GM03348 (cell line): ENCODE measurements around the gene ASXL1.
"Not testable (repeated sequence)": the region's sequence is repeated elsewhere in the genome, so short reads cannot be mapped to it uniquely, and the experiment has no call there.

ENCODE experiments used
- DNase-seq: peaks from one replicate; pipeline ENCODE4 v3.0.0; 2012; ENCODE audit warnings: low spot score

ASXL1 gene

DNA sequence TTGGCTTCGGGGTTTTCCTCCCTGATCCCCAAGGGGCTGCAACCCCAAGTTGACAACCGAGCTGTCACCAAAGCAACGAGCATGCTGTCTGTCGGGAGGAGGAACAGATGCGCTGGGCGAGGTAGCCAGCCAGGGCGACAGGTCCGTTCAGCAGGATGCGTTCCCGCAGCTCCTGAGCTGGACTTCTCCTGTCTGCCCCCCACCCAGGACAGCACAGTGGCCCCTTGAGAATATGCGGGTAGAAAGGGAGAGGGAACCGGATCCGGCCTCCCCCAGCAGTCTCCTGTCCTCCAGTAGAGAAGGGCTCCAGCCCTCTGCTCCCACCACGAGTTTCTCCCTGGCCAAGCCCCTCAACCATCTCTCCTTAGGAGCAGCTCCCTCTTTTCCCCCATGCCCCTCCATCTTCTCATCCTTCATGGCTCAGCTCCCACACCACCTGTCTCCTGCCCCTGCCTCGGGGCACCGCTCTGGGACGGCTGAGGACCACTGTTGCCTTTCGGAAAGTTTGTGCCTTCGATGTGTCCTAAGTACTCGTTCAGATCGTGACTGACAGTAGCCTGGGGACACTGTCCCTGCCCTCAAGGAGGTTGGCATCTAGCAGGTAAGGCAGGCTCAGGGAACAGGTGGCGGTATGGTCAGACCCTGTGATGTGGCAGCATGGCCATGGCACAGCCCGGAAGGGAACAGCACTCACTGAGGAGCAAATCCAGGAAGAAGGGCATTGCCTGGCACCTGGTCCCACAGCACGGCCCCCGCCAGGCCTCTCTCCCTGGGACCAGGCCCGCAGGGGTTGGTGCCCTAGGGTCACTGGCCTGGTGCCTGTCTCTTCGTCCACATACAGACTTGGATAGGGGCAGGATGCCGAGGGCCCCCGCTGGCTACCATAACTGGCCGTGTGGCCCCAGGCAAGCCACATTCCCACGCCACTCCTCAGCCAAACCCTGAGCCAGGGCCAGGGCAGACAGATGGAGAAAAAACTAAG lies 96.3 kb downstream of the ASXL1 start:
- no peak for DNase-seq

DNA sequence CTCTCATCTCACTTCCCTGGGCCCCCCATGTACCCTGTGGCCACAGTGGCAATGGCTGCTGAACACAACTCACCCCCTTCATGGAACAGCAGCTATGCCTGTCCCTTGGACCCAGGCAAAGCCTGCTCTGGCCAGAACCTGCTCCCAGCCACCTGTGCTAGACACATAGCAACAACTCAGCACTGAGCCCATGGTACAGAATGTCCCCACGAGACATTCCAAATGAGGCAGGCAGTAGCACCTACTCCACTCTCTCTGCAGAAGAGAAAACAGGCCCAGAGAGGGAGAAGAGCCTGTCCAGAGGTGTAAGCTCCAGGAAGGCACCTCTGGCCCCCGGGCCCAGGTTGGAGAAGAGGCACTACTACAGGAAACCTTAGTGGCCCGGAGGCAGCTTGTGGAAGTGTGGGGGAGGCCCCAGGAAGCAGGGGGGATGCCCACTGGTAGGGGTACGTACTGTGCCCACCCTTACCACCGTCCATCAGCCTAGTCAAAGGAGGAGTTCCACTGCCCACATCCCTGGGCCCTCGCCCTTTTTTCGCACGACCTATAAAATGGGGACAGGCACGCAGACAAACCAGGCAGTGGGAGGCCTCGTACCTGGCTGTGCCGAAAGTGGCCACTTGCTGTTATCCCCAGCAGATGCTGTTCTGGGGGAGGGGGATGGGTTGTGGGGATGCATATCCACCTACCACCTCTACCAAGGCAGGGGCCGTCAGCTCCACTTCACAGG lies 97.2 kb downstream of the ASXL1 start:
- DNase-seq = no peak

DNA sequence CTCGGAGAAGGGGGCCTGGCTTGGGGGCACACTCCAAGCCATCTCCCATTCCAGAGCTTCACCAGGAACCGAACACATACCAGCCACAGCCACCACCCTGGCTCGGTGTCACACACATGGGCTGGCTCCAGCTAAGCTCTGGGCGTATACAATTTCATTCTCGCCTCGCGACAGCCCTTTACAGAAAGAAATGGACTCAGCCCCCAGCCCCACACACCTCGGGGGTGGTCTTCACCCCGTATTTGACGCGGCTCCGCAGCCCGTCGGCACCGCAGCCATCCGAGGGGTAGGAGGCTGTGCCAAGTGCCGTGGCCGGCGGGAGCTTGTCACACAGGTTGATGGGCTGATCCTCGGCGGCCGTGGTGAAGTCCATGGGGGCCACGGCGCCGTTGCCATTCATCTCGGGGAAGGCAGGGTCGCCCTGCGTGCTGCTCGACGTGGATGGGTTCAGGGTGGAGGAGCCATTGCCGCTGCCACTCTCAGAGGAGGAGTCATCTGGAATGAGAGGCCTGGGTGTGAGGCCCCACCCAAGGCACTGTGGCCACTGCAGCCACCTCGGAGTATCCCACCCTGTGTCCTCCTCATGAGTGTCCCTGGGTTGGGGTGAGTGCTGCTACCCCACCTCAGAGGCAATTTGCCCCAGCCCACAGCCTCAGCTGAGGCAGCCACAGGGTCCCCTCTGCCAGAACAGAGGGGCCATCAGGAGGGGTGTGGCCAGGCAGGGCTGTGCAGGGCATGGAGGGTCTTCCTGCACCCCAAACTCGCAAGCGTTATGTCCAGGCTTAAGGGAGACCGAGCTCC lies 98.0 kb downstream of the ASXL1 start:
- DNase-seq = no peak

DNA sequence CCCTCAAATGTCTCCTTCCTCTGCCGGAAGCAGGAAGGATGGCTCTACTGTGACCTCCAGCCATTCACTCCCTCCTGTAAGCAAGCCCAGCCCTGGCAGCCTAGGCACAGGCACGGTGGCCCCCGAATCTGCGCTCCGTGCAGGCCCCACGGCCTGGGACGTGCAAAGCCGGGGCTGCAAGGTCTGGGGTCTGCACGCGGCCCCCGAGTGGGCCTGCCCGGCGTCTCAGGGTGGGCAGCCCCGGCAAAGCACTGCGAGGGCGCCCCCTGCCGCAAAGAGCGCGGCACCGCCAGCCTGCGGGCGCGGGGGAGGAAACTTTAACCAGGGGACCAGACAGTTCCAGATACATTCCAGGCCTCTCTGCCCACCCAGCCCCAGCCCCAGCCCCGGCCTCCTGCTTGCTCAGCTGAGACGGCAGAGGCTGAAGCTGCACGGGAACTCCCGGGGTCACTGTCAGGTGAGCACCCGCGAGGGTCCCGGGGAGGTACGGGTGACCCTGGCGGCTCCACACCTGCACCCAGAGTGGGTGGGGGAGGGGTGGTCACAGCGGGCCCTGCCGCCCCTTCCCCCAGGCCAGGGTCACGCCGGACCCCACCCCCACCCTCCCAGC lies 98.8 kb downstream of the ASXL1 start:
- DNase-seq = peak; percentile 93

DNA sequence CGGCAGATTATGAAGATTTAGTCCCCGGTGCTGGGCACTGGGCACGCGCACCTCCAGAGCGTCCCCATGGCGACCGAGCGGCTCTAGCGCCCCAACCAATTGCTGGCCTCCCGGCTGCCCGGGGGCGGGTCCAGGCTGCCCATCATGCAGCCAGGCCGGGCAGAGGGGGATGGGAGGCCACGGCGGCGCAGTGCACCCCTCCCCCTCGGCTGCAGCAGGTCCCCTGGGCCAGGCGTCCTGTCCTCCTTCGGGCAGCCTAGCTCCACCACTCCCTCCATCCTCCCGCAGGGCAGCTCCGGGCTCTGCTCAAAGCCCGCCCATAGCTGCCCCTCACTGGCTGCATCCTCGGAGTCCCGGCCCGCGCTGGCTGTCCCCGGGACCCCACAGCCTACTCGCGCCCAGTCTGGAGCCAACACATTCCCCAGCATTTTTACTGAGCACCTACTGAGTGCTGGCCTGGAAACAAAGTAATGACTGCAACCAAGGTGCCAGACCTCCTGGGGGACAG lies 99.4 kb downstream of the ASXL1 start:
- DNase-seq = peak; percentile 96

DNA sequence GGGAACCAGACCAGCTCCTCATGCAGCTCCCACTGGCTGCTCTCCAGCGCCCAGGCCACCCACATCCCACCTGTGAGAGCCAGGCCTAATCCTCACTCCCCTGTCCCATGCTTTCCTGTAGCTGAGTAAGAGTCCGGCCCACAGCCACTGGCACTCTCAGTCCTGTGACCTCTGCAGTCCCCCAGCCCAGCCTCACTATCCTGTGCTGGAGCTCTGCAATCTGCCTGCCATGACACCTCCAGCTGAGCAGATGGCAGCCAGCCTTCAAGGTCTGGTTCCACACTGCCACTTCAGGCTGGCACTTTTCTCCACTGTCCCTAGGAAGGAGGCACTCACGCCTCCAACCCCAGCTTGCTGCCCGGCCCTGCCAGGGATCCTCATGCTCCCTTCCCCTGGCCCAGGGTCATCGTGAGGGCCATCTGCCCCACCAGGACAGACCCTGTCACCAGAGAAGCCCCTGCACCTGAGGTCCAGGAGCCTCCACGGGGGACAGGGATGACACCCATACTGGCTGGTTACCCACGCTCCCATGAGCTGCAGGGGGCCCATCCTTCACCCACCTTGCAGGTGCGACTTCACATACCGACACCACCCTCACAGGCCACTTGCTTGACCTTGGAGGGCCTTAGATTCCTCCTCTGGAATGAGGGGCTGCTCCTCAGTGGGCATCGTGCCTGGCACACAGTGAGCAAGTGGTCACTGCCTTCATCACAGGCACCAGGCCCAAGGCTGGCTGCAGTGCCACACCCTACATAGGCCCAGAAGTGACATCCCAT lies 100.1 kb downstream of the ASXL1 start:
- no peak for DNase-seq

DNA sequence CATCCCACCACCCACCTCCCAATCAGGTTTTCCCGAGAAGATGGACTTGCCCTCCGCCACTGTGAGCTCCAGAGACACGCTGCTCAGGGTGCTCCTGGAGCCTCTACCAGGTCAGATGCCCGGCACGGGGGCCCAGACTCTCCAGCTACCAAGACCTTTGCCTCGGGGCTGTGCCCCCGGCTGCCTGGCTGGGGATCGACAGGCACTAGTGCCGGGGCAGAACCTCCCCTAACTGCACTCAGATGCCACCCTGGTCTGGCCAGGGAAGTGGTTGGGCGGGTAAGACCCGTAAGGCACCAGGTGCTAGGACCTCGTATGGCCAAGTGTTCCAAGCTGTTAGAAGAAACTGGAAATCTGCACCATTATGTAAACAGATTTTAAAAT lies 100.7 kb downstream of the ASXL1 start:
- DNase-seq = no peak

DNA sequence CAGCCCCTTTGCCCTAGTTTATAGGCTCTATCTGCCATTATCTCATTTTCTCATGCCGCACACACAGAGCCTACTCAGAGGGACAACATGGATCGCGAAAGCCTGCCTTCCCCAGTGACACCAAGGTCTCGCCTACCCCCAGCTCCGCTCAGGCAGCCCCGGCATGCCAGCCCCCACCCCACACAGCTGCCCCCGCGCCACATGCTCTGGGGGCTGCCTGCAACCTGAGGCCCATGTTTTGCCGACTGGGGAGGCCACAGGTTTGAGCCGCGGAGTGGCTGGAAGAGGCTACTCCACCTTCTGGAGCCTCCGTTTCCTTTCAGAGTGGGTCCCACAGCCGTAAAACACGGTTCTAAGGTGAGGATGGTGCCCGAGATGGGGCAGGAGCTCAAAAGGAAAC lies 102.1 kb downstream of the ASXL1 start:
- no peak for DNase-seq

DNA sequence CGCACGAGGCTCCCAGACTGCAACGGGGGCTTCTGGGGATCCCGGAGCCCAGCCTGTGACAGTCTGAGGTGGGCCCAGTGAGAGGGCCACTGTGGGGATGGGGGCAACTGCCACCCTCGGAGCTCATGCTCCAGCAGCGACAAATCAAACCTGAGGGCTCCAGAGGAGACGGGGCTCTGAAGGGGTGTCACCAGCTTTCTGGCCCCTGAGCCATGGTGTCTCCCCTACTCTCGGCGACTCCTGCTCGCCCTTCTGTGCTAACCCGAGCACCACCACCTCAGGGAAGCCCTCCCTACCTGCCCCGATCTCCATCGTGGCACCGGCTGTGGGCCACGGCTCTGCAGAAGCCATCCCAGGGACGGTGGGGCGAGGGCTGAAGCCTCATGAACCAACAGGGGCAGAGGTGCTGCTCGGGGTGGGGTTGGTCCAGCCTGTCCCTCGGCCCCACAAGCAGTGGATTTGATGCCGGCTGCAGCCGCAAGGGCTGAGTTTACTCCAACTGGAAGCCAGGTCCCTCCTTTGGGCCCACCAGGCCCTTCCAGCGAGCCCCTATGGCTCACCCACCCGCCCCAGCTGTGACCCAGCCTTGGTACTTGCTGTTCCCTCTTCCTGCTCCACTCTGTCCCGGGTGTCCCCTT lies 102.7 kb downstream of the ASXL1 start:
- DNase-seq = no peak

DNA sequence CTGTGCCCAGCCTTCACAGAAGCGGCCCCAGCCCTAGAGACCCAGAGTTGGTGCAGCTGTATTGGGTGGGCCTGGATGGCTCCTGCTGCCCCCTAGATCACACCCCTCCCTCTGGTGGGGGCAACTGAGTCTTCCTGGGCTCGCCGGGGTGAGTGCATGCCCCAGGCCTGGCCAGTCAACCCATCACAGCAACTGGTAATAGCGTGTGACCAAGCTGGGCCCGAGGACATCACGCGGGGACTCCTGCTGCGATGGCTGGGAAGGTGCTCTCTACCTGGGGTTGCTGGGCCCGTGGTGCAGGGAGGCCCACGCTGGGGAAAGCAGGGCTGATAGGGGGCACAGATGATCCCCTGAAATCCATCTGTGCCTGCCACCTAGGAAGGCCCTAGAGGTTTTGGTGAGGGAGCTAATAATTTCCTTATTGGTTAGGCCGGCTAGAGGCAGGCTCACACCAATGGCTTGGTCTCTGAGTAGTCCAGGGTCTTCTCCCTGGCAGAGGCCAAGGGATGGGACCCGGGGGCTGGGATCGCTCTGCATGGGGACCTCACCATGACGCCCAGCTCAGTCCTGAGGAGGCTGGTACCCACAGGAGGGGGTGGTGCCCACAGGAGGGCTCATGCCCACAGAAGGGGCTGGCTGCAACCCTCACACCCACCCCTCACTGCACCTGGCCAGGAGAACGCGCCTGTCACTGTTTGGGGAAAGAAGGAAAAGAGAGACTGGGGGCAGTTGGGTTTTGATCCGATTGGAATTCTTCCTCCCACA lies 103.9 kb downstream of the ASXL1 start:
- no peak for DNase-seq

DNA sequence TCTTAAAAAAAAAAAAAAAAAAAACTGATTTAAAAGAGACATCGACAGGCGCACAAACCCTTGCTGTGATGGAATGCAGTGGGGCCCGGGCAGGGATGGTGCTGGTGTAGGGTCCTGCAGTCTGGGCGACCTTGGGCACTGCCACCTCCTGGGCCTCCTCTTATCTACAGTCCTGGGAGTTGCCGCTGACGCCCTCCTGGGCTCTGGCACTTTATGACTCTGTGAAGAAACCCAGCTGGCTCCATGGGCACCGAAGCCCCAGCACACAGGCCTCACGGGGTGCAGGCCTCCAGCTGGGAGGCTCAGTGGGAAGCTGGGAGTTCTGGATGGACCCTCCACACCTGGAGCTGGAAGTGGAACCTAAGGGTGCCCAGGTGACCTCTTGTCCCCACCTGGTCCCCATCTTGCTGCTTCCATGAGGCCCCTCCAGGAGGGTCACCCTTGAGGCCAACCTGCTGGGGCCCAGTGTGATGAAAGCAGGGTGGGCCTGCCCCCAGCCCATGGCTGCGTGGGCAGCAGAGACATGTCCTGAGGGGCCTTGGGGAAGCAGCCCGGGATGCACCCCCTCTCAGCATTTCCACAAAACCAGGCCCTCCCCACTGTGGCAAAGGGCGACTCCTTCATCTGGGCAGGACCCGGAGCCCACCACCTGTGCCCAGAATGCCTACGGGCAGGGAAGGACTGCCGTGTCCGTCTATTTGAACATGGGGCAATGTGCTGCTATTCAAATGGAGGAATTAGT lies 104.9 kb downstream of the ASXL1 start:
- no peak for DNase-seq

DNA sequence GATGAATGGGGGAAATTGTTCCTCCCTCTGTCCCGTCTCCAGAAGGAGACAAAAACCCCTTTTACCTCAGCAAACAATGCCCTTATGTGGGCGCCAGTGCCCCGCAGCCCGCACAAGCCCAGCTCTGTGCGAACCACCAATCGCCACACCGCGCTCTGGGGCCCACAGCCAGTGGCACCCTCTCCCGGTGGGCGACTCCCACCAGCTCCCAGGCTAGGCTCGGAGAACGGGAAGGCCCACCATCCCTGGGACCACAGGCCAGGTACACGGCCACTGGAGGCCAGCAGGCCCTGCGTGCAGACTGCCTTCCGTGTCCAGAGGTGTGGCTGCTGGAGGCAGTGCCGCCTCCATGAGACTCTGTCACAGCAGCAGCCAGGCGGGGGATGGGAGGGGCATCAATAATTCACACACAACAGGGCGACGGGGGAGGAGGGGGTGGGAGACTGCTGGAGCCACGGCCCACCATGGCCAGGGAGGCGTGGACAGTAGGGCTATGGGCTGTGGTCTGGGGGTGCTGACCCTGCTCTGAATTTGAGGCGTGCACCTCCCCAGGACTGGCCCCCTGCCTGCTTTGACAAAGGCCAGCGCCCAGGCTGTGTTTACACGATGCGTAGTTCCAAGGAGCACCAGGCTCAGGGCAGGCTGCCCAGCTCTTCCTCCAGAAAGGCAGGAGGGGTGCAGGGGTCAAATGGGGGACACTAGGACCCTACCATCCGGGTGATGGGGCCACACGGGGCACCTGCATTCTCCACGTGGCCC lies 105.7 kb downstream of the ASXL1 start:
- no peak for DNase-seq

DNA sequence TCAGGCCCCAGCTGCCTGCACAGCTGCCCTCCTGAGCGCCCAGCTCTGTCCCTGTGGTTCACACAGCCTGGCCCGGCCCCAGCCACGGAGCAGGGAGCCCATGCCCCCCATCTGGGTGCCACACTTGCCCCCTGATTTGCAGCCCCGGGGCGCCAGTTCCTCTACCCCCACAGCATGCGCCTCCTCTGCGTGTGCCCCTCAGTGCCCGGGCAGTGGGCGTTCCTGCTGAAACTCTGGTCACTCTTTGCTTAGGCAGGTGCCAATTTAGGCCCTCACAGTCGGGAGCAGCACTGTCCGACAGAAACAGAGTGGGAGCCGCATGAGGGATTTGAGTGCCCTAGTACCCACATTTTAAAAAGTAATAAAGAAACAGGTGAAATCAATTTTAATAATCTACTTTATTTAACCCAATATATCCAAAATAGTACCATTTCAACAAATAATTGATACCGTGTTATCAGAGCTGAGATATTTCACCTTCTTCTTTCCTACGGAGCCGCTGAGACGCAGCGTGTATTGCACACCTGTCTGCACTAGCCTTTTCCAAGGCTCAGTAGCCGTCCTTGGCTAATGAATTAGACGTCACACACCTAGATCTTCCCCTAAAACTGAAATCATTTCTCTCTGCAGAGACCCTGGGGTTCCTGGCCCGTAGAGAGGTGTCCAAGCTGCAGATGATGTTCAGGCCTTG lies 106.4 kb downstream of the ASXL1 start:
- no peak for DNase-seq

DNA sequence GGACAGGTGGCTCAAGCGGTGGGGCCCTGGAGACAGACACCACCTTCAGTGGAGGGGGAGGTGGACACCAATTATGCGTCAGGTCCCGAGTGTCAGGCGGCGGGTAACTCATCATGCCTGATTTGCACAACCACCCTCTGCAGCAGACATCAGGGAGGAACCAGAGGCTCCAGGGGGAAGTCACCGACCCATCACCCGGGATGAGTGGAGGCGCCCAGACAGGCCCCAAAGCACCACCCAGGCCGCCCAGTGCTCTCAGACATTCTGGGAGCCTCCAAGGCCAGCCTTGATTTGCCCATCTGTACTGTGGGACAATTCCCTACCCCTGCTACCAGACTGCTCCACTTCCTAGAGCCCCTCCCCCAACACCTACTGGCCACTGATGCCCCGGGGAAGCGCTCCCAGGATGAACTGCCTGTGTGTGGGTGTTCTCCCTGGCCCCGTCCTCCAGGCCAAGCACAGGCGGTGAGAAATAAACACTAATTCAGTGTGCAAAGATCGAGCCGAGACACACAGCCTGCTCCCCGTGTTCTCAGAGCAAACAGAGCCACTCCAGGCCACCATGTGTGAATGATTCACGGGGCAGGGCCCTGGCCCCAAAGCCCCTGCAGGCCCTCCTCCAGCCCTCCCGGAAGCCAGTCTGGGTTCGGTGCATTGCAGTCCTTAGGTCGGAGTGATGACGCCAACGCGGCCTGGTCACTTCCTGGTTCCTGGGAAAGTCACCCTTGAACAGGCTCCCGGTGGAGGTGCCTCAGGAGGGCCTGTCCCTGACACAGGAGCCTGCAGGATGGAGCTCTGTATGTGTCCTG lies 107.2 kb downstream of the ASXL1 start:
- no peak for DNase-seq

DNA sequence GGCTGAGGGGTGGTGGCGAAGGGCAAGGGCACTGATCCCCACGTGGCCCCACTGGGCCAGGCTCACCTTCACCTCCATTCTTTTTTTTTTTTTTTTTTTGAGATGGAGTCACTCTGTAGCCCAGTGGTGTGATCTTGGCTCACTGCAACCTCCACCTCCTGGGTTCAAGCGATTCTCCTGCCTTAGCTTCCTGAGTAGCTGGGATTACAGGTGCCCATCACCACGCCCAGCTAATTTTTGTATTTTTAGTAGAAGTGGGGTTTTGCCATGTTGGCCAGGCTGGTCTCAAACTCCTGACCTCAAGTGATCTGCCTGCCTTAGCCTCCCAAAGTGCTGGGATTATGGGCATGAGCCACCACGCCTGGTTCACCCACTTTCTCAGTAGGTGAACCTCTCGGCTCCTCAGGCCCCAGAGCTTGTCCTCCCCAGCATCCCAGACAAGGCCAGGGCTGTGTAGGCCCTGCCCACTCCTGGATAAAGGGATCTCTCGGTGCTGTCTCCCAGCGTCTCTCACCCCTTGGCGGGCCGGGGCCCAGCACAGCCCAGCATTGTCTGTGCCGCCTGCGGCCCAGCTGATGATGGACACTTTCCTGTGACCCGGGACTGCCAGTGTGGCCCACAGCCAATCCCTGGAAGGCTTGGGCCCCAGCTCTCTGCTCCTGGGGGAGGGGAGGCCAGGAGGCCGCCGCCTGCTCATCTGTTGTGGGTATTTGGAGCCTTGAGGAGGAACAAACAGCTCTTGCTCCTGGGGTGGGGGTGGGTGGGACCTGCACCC lies 108.0 kb downstream of the ASXL1 start:
- DNase-seq = not testable (repeated sequence)
